GM23248 (cell line): ENCODE data around the gene ZMYND19.

Source experiments
- EZH2 ChIP-seq: fragments of 200-600 bp; sonication (generic); IDR thresholded peaks from 2 replicates; pipeline ENCODE4 v1.6.1; 2018; ENCODE audit warnings: antibody characterized with exemption, mild to moderate bottlenecking; ENCODE audit not compliant: insufficient read depth, poor library complexity, severe bottlenecking
- EZH2phosphoT487 ChIP-seq: fragments of 200-600 bp; sonication (generic); IDR thresholded peaks from 2 replicates; pipeline ENCODE4 v1.6.1; 2018; ENCODE audit warnings: antibody characterized with exemption, moderate library complexity, mild to moderate bottlenecking, low read depth; ENCODE audit not compliant: insufficient read depth

- TF ChIP-seq EZH2 = no peak
- no peak for TF ChIP-seq EZH2phosphoT487
Measured at GRCh38 chr9:137555179-137555578, 35.1 kb downstream of the ZMYND19 start.
